Measurements from ENCODE around the gene ARL13B.

Gene ARL13B

GRCh38 chr3:94065819-94066480 lies 86.0 kb downstream of the ARL13B start:
- TF ChIP-seq RAD21 (IDR thresholded peaks at IDR 0.05; ENCODE audit: low read depth), result no peak
- no peak for TF ChIP-seq EGR1 (IDR thresholded peaks at IDR 0.05)
- TF ChIP-seq NFIC (IDR thresholded peaks at IDR 0.05), result no peak
- TF ChIP-seq CEBPB (IDR thresholded peaks at IDR 0.05), result no peak
- no peak for TF ChIP-seq FOXM1 (IDR thresholded peaks at IDR 0.05; ENCODE audit: borderline replicate concordance, low read depth)
- TF ChIP-seq EP300 (IDR thresholded peaks at IDR 0.05; ENCODE audit: borderline replicate concordance), result no peak
- no peak for TF ChIP-seq MAX (IDR thresholded peaks at IDR 0.05)
- no peak for TF ChIP-seq TCF12 (IDR thresholded peaks at IDR 0.05; ENCODE audit: low read depth)
- no peak for TF ChIP-seq TAF1 (IDR thresholded peaks at IDR 0.05; ENCODE audit: low read depth)
- no peak for TF ChIP-seq CREB1 (IDR thresholded peaks at IDR 0.05; ENCODE audit: low read depth)
- TF ChIP-seq YY1 (IDR thresholded peaks at IDR 0.05; ENCODE audit: low read depth), result no peak
- TF ChIP-seq TEAD4 (IDR thresholded peaks at IDR 0.05), result no peak
- no peak for TF ChIP-seq REST (IDR thresholded peaks at IDR 0.05; ENCODE audit: low read depth)
- no peak for TF ChIP-seq ZBTB7A (IDR thresholded peaks at IDR 0.05; ENCODE audit: low read depth)
- TF ChIP-seq USF1 (IDR thresholded peaks at IDR 0.05), result no peak

GRCh38 chr3:94066506-94067500 lies 86.8 kb downstream of the ARL13B start:
- TF ChIP-seq CEBPB (IDR thresholded peaks at IDR 0.05) (no peak), YY1 (IDR thresholded peaks at IDR 0.05; ENCODE audit: low read depth) (no peak)

- TF ChIP-seq TAF1 (IDR thresholded peaks at IDR 0.05; ENCODE audit: low read depth) (no peak), RAD21 (IDR thresholded peaks at IDR 0.05; ENCODE audit: low read depth) (peak; percentile 48), TEAD4 (IDR thresholded peaks at IDR 0.05) (no peak)
These were observed 89.3 kb downstream of the ARL13B start for GRCh38 chr3:94069194-94069813.

GRCh38 chr3:94070341-94070911 lies 90.5 kb downstream of the ARL13B start:
- TF ChIP-seq TCF12 (IDR thresholded peaks at IDR 0.05; ENCODE audit: low read depth), result no peak
- no peak for TF ChIP-seq REST (IDR thresholded peaks at IDR 0.05; ENCODE audit: low read depth)
- TF ChIP-seq USF1 (IDR thresholded peaks at IDR 0.05), result no peak
- TF ChIP-seq EP300 (IDR thresholded peaks at IDR 0.05; ENCODE audit: borderline replicate concordance), result no peak
- no peak for TF ChIP-seq RAD21 (IDR thresholded peaks at IDR 0.05; ENCODE audit: low read depth)
- TF ChIP-seq NFIC (IDR thresholded peaks at IDR 0.05), result no peak
- TF ChIP-seq MAX (IDR thresholded peaks at IDR 0.05), result no peak
- no peak for TF ChIP-seq TEAD4 (IDR thresholded peaks at IDR 0.05)
- TF ChIP-seq TAF1 (IDR thresholded peaks at IDR 0.05; ENCODE audit: low read depth), result no peak
- no peak for TF ChIP-seq EGR1 (IDR thresholded peaks at IDR 0.05)
- TF ChIP-seq YY1 (IDR thresholded peaks at IDR 0.05; ENCODE audit: low read depth), result no peak
- no peak for TF ChIP-seq FOXM1 (IDR thresholded peaks at IDR 0.05; ENCODE audit: borderline replicate concordance, low read depth)
- no peak for TF ChIP-seq CEBPB (IDR thresholded peaks at IDR 0.05)
- no peak for TF ChIP-seq CREB1 (IDR thresholded peaks at IDR 0.05; ENCODE audit: low read depth)
- no peak for TF ChIP-seq ZBTB7A (IDR thresholded peaks at IDR 0.05; ENCODE audit: low read depth)

- no peak for TF ChIP-seq CEBPB (IDR thresholded peaks at IDR 0.05)
- no peak for TF ChIP-seq RAD21 (IDR thresholded peaks at IDR 0.05; ENCODE audit: low read depth)
- TF ChIP-seq TEAD4 (IDR thresholded peaks at IDR 0.05), result no peak
- TF ChIP-seq NFIC (IDR thresholded peaks at IDR 0.05), result no peak
- TF ChIP-seq REST (IDR thresholded peaks at IDR 0.05; ENCODE audit: low read depth), result no peak
- TF ChIP-seq EGR1 (IDR thresholded peaks at IDR 0.05), result no peak
- no peak for TF ChIP-seq YY1 (IDR thresholded peaks at IDR 0.05; ENCODE audit: low read depth)
These were observed 91.8 kb downstream of the ARL13B start for GRCh38 chr3:94071713-94072284.

Measured in Ishikawa (cell line).